KMS-11 (cell line): Measurements from ENCODE around the gene OXT.
A peak's percentile ranks its signal among the peaks of the same experiment; 100 is the strongest.

Experiments
- H2AFZ ChIP-seq: fragments of 200-600 bp; sonication (generic); 2 replicates; pipeline ENCODE4 v1.6.1; 2016; ENCODE audit warnings: antibody characterized with exemption, mixed run types, low read depth
- H3K27ac ChIP-seq: fragments of 200-600 bp; sonication (generic); 2 replicates; pipeline ENCODE4 v1.6.1; 2016; ENCODE audit warnings: mild to moderate bottlenecking, mixed run types
- H3K27me3 ChIP-seq: fragments of 200-600 bp; sonication (generic); 2 replicates; pipeline ENCODE4 v1.6.1; 2017; ENCODE audit warnings: mild to moderate bottlenecking, low read depth, mixed run types, moderate library complexity; ENCODE audit not compliant: insufficient read depth
- H3K36me3 ChIP-seq: fragments of 200-600 bp; sonication (generic); 2 replicates; pipeline ENCODE4 v1.6.1; 2017; ENCODE audit warnings: mild to moderate bottlenecking, mixed run types; ENCODE audit not compliant: insufficient read depth
- H3K4me1 ChIP-seq: fragments of 200-600 bp; sonication (generic); 2 replicates; pipeline ENCODE4 v1.6.1; 2016; ENCODE audit warnings: mild to moderate bottlenecking, low read depth, mixed run types; ENCODE audit not compliant: poor library complexity, severe bottlenecking
- H3K4me2 ChIP-seq: fragments of 200-600 bp; sonication (generic); 2 replicates; pipeline ENCODE4 v1.7.0; 2016; ENCODE audit warnings: mild to moderate bottlenecking, mixed run types
- H3K4me3 ChIP-seq: fragments of 200-600 bp; sonication (generic); IDR thresholded peaks from 2 replicates; pipeline ENCODE4 v1.6.1; 2017; ENCODE audit warnings: low read depth, low read length, mixed read lengths; ENCODE audit not compliant: insufficient read depth
- H3K79me2 ChIP-seq: fragments of 200-600 bp; sonication (generic); 2 replicates; pipeline ENCODE4 v1.6.1; 2016; ENCODE audit warnings: low read depth, mixed run types; ENCODE audit not compliant: insufficient read depth
- H3K9ac ChIP-seq: fragments of 200-600 bp; sonication (generic); 2 replicates; pipeline ENCODE4 v1.6.1; 2016; ENCODE audit warnings: mild to moderate bottlenecking, mixed run types
- H4K20me1 ChIP-seq: fragments of 200-600 bp; sonication (generic); 2 replicates; pipeline ENCODE4 v1.6.1; 2016; ENCODE audit warnings: mild to moderate bottlenecking, mixed run types; ENCODE audit not compliant: insufficient read depth
- TF ChIP-seq, protein P1 (sequence below): fragments of 200-600 bp; sonication (generic); conservative IDR thresholded peaks from 2 replicates; pipeline ENCODE4 v1.6.1; 2017; ENCODE audit warnings: low read depth, mild to moderate bottlenecking, antibody characterized with exemption, low read length, moderate library complexity, mixed read lengths

Gene OXT

DNA sequence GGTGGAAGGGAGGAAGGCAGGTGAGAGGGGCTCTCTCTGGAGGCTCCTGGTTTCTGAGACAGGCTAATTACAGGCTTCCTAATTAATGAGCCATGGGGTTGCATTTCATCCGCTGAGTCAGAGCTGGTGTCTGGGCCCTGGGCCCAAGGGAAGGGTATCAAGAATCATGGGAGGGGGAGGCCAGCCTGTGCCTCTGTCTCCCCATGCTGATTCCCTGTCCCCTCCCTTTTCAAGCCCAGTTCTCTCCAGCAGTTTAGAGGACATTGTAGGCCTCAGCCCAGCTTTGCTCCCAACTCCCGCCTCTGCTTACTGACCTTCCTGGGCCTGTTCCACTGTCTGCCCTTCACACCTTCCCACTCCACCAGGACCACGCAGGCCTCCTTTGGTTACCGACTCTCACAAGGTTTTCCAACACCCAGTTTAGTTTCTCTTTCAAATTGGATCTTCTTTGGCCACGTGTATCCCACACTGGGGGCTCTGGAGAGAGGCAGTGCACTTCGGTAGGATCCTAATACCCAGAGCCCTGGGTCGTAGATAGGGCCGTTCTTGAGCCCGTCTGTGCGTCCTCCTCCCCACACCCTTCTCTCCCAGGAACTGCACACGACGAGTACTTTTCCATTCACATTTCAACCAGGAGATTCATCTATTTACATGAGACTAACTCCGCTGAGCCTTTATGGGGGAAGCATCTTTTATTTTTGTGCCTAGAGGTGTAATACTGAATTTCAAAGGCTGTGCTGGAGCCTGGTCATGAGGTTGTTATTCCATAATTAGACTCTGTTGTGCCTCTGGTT lies 31.4 kb downstream of the OXT start:
- Histone ChIP-seq H3K9ac (no peak overlapping the region), H4K20me1 (no peaks in the 10 kb centered on the region), H3K27me3 (no peaks in the 10 kb centered on the region), H3K4me1 (peaks cover 29% of the 10 kb centered on the region), H3K27ac (peak overlapping the region; percentile 90; the same call in 1 of the 2 replicates), H3K4me2 (peak overlapping the region; percentile 29), H3K36me3 (no peaks in the 10 kb centered on the region), H3K79me2 (no peaks in the 10 kb centered on the region), H3K4me3 (no peak overlapping the region), H2AFZ (no peak overlapping the region)
- TF ChIP-seq, protein P1, sequence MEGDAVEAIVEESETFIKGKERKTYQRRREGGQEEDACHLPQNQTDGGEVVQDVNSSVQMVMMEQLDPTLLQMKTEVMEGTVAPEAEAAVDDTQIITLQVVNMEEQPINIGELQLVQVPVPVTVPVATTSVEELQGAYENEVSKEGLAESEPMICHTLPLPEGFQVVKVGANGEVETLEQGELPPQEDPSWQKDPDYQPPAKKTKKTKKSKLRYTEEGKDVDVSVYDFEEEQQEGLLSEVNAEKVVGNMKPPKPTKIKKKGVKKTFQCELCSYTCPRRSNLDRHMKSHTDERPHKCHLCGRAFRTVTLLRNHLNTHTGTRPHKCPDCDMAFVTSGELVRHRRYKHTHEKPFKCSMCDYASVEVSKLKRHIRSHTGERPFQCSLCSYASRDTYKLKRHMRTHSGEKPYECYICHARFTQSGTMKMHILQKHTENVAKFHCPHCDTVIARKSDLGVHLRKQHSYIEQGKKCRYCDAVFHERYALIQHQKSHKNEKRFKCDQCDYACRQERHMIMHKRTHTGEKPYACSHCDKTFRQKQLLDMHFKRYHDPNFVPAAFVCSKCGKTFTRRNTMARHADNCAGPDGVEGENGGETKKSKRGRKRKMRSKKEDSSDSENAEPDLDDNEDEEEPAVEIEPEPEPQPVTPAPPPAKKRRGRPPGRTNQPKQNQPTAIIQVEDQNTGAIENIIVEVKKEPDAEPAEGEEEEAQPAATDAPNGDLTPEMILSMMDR: no peak

DNA sequence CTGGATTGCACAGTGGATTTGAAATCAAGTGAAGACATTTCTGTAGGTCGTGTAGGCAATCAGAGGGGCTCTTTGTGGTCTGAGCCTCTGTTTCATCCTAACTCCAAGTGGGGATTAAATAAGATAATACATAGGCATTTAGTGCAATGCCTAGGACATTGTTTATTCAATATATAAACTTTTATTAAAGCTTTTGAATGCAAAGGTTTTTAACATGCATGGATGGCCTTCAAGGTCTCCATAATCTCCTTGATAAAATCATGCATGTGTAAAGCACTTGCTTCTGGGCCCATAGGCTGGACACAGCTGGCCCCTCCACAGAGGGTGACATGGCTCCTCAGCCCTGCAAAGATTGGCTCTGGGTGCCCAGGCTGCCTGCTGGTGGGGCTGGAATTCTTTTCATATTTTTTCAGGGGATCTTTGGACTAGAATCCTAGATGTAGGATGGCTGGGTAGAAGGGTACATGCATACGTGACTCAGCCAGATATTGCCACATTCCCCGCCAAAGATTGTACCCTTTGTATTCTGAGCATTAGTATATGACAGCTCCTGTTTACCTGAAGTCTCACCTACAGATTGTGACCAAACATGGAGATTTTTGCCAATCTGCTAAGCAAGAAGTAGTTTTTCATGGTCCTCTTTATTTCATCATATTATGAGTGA lies 32.1 kb downstream of the OXT start:
- Histone ChIP-seq H3K4me2 (peak overlapping the region; percentile 29; the same call in 1 of the 2 replicates), H2AFZ (no peak overlapping the region), H3K79me2 (no peaks in the 10 kb centered on the region), H3K27me3 (no peaks in the 10 kb centered on the region), H3K27ac (no peak overlapping the region; the same call in 1 of the 2 replicates), H3K9ac (no peak overlapping the region), H3K4me1 (peaks cover 29% of the 10 kb centered on the region), H3K36me3 (no peaks in the 10 kb centered on the region), H4K20me1 (no peaks in the 10 kb centered on the region), H3K4me3 (no peak overlapping the region)
- TF ChIP-seq, protein P1: no peak

DNA sequence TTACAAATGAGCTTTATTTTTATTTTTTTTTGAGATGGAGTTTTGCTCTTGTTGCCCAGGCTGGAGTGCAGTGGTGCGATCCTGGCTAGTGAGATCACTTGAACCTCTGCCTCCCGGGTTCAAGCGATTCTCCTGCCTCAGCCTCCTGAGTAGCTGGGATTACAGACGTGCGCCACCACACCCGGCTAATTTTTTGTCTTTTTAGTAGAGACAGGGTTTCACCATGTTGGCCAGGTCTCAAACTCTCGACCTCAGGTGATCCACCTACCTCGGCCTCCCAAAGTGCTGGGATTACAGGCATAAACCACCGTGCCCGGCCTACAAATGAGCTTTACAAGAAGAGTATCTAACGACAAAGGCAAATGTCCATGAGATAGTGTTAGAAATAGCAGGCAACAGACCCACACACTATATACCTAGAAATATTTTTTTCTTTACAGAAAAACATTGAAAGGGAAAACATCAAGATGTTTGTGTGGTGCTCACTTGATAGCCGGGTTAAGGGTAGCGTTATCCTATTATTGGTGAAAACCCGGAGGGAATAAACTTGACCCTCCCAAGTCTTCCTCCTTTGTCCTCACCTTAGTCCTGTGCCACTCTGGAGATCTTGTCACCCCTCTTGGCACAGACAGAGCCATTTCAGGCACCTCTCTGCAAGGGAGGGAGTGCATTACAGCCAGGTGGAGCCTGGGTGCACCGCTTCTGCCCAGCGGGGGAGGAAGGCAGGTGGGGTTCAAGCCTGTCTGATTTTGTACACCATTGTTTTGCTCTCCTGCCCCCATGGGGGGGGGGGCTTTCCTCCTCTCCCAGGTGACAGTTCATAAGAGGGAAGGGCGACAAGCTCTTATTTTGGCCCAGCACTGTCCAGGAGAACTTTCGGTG lies 34.1 kb downstream of the OXT start:
- H3K9ac ChIP-seq: no peak overlapping the region
- TF ChIP-seq, protein P1: no peak
- no peak overlapping the region for H3K27ac ChIP-seq
- no peak overlapping the region for H3K4me2 ChIP-seq
- H3K4me3 ChIP-seq: no peak overlapping the region
- H3K79me2 ChIP-seq: no peaks in the 10 kb centered on the region
- peaks cover 29% of the 10 kb centered on the region for H3K4me1 ChIP-seq
- H4K20me1 ChIP-seq: no peaks in the 10 kb centered on the region
- H3K36me3 ChIP-seq: no peaks in the 10 kb centered on the region
- H3K27me3 ChIP-seq: no peaks in the 10 kb centered on the region
- no peak overlapping the region for H2AFZ ChIP-seq

DNA sequence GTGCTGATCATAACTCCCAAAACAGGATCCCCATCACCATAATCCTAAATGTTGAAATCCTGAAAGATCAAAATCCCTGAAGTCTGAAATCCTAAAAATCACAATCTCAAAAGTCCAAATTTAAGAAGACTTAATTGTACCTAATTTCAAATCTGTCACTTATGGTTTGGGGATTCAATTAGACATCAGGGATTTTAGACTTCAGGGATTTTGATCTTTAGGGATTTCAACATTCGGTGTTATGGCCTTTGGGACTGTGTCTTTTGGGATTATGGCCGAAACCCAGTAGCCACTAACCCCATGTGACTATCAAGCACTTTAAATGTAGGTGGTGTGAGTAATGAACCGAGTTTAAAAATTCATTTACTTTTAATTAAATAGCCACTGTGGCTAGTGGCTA lies 34.8 kb downstream of the OXT start:
- Histone ChIP-seq H3K4me1 (peaks cover 24% of the 10 kb centered on the region), H3K4me2 (no peak overlapping the region), H4K20me1 (no peaks in the 10 kb centered on the region), H3K27ac (no peak overlapping the region), H3K27me3 (no peaks in the 10 kb centered on the region), H3K79me2 (no peaks in the 10 kb centered on the region), H3K9ac (no peak overlapping the region), H3K36me3 (no peaks in the 10 kb centered on the region), H3K4me3 (no peak overlapping the region), H2AFZ (no peak overlapping the region)
- TF ChIP-seq, protein P1: no peak
